Peyer's patch (tissue), 4 donors: ENCODE measurements around the gene TMEM178B.

ENCODE experiments used
- CTCF ChIP-seq, 6 experiments: fragments of 450-650 bp in 4 of 6; fragments of 200-600 bp in 2 of 6; sonication (generic) in 1 of 6; IDR thresholded peaks; one replicate each; pipeline ENCODE4 v1.5.1; 2017 to 2019; ENCODE audit warnings: antibody characterized with exemption in 6 of 6, mild to moderate bottlenecking in 3 of 6, moderate library complexity in 1 of 6
- POLR2A ChIP-seq, 2 donors: fragments of 450-650 bp; IDR thresholded peaks; one replicate each; pipeline ENCODE4 v1.5.1; 2017; ENCODE audit warnings: antibody characterized with exemption in 2 of 2, mild to moderate bottlenecking in 2 of 2, moderate library complexity in 2 of 2

DNA sequence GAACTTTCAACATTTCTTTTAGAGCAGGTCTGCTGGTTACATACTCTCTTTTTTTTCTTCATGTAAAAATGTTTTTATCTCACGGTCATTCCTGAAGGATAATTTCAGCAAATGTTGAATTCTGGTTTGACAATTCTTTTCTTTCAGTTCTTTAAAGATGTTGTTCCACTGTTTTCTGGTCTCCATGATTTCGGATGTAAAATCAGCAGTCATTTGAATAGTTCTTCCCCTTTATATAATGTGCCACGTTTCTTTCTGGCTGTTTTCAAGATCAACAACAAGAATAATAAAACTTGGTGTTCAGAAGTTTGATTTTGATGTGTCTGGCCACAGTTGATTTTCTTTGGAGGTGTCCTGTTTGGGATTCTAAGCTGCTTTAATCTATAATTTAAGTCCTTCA is 45.1 kb upstream of the TMEM178B start:
- TF ChIP-seq CTCF (IDR thresholded peaks at IDR 0.05) (no peak), POLR2A (IDR thresholded peaks at IDR 0.05) (no peak)
